Measurements from ENCODE around the gene ADH1C. TPM values are rescaled to one million over a fixed set of nuclear protein-coding genes. Genes with fewer than 3 reads are reported as not detected.

The ADH1C gene
- total RNA-seq: not detected in 2 replicates

GRCh38 chr4:99352602-99353537 lies at the start of gene ADH1C:
ADH1C (minus strand) TSS chr4:99352746; CDS start chr4:99352675, 71 bp downstream.

GRCh38 chr4:99321241-99322191 lies 31.0 kb downstream of the ADH1C start, which contains the start of gene ADH1B:
ADH1B (minus strand) TSS chr4:99321401; CDS start chr4:99321331, 70 bp downstream.

GRCh38 chr4:99290848-99291786 lies 61.4 kb downstream of the ADH1C start, which contains the start of gene ADH1A:
ADH1A (minus strand) TSS chr4:99290985; CDS start chr4:99290914, 71 bp downstream.

Other genes with a start within 250 kb of the ADH1C start
- gene ADH4, start 208.4 kb downstream of the ADH1C start, total RNA-seq: not detected in 2 replicates
- gene ADH6, start 133.5 kb downstream of the ADH1C start, total RNA-seq: not detected in 2 replicates
- not detected in 2 replicates for gene ADH1A, start 61.8 kb downstream of the ADH1C start, total RNA-seq
- 0.09 and 0.47 TPM in 2 replicates for gene ADH1B, start 31.3 kb downstream of the ADH1C start, total RNA-seq
- gene ADH7, start 82.6 kb upstream of the ADH1C start, total RNA-seq: not detected in 2 replicates
- gene C4orf17, start 158.3 kb upstream of the ADH1C start, total RNA-seq: not detected in 2 replicates
- gene TRMT10A, start 211.3 kb upstream of the ADH1C start, total RNA-seq: 5.9 and 6.2 TPM in 2 replicates
- 0.09 TPM in 1 of 2 replicates, not detected in the other for gene MTTP, start 222.1 kb upstream of the ADH1C start, total RNA-seq

Data from endothelial cell of coronary artery (primary cell).